GM12801 (cell line): ENCODE results near the gene SRSF1.

Experiments used
- TF ChIP-seq, protein P1 (sequence below): IDR thresholded peaks from one replicate; pipeline ENCODE4 v1.5.1; 2011; ENCODE audit warnings: control low read depth; ENCODE audit not compliant: insufficient read length; ENCODE audit errors: extremely low read depth

The SRSF1 gene

DNA sequence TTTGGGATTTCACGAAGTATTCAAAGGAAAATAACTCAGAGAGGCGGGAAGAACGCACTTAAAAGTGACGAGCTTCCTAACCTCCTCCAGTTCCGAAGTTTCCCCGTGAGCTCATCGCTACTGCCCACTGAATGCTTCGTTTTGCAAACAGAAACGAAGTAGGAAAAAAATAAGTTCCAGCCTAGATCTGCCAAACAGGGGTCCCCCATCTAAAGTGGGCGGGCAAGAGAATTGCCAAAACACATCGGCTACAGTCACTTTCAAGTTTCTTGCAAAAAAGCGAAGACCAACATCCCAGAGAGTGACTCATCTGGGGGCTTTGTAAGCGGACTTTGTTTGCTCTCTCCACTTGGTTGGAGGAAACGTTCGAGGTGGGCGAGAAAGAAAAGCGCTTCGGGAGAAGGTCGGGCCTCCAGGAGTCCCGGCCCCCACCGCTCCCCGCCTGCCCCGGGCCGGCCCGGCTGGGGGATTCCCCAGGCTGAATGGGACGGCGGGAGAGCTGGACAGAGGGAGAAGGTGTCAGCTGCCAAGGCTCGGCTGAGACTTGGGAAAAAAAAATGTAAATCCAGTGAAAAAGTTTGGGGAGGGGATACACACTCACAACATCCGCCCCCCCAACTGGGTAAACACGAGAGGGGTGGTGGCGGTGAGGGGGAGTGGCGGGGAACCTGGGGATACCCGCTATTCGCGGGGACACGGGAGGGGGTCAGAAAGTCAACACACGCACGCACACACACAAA lies 20.0 kb downstream of the SRSF1 start:
- TF ChIP-seq, protein P1, sequence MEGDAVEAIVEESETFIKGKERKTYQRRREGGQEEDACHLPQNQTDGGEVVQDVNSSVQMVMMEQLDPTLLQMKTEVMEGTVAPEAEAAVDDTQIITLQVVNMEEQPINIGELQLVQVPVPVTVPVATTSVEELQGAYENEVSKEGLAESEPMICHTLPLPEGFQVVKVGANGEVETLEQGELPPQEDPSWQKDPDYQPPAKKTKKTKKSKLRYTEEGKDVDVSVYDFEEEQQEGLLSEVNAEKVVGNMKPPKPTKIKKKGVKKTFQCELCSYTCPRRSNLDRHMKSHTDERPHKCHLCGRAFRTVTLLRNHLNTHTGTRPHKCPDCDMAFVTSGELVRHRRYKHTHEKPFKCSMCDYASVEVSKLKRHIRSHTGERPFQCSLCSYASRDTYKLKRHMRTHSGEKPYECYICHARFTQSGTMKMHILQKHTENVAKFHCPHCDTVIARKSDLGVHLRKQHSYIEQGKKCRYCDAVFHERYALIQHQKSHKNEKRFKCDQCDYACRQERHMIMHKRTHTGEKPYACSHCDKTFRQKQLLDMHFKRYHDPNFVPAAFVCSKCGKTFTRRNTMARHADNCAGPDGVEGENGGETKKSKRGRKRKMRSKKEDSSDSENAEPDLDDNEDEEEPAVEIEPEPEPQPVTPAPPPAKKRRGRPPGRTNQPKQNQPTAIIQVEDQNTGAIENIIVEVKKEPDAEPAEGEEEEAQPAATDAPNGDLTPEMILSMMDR = no peak

DNA sequence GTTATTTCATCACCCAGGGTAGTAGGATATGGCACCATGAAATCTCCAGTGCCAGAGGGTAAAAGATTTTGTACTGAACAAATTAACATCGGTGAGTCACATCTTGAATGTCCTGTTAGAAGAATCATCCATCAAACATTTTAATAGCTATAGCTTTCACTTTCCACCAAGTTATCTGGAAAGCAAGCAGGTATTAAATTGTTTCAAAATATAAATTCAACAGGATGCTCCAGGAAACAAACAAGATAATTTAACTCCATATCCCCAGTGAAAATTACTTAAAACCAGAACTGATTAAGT lies 21.4 kb downstream of the SRSF1 start:
- TF ChIP-seq, protein P1 = no peak

- TF ChIP-seq, protein P1 = no peak
Observed at GRCh38 chr17:57984936-57985674, 21.9 kb downstream of the SRSF1 start.

DNA sequence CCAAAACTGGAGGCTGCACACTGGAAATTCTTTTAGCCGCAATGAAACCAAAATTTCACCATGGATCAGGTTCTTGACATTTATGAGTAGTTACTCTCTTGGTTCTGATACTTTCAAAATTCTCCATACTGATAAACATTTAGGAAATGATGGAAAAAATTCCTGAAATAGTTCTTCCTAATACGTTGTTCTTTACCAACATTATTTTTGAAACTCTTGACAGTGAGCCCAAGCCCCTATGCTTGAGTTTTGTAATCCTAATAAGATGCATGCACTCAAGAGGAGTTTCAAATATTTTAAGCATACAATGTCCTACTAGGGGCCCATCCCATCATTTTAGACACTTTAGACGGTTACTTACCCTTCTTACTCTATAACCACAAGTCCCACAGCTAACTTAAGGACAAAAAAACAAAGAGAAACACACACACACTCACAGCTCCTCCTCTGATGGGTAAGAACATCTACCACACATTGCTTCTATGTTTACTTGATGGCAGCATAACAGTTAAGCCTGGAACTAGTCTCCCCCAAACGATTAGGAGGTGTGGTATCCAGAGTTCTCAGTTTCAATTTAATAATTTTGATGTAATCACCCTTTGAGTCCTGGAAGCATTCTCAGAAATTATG lies 22.7 kb downstream of the SRSF1 start:
- TF ChIP-seq, protein P1 = no peak

GRCh38 chr17:57983446-57983845 lies 23.6 kb downstream of the SRSF1 start:
- TF ChIP-seq, protein P1 = no peak

GRCh38 chr17:57982452-57983170 lies 24.4 kb downstream of the SRSF1 start:
- TF ChIP-seq, protein P1 = no peak

DNA sequence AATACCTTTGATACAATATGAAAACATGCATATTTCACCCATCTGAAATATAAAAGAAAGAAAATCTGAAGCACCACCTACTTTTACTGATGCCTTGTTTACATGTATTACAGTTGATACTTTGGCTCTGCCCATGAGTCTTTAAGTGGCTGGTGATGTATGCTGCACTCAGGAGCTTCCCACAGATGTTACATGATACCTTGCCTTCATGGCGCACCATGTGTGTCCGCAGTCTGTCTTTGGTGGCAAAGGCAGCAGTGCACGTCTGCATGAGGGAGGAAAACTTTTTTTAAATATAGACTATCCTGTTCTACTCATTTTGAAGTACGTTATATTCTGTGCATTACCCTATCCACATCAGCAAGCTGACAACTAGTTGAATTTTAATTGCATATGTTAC lies 26.5 kb downstream of the SRSF1 start:
- TF ChIP-seq, protein P1 = no peak
